Kidney tubule cell (primary cell): ENCODE data around the gene AFDN.

Source experiments
- DNase-seq: peaks from one replicate; pipeline ENCODE4 v3.0.0-alpha.2; 2018; ENCODE audit warnings: low spot score

AFDN gene

GRCh38 chr6:167877994-167878779, 51.5 kb downstream of the AFDN start:
- no peak for DNase-seq

GRCh38 chr6:167879612-167880011, 52.9 kb downstream of the AFDN start:
- DNase-seq: no peak

- DNase-seq: no peak
These were observed 54.6 kb downstream of the AFDN start for GRCh38 chr6:167881327-167881726.

GRCh38 chr6:167882244-167882643, 55.5 kb downstream of the AFDN start:
- no peak for DNase-seq

- no peak for DNase-seq
These were observed 61.4 kb downstream of the AFDN start for GRCh38 chr6:167888098-167888497.

GRCh38 chr6:167892835-167893815, 66.4 kb downstream of the AFDN start:
- peak; percentile 81 for DNase-seq

- DNase-seq: no peak
These were observed 68.3 kb downstream of the AFDN start for GRCh38 chr6:167894965-167895364.

- no peak for DNase-seq
These were observed 69.9 kb downstream of the AFDN start for GRCh38 chr6:167896648-167897047.

- peak; percentile 44 for DNase-seq
These were observed 72.1 kb downstream of the AFDN start for GRCh38 chr6:167898673-167899311.

GRCh38 chr6:167904791-167905190, 78.1 kb downstream of the AFDN start:
- DNase-seq: no peak

- peak; percentile 53 for DNase-seq
These were observed 80.2 kb downstream of the AFDN start for GRCh38 chr6:167906899-167907298.

GRCh38 chr6:167907837-167908681, 81.3 kb downstream of the AFDN start:
- peak; percentile 43 for DNase-seq

GRCh38 chr6:167910007-167910406, 83.3 kb downstream of the AFDN start:
- no peak for DNase-seq

GRCh38 chr6:167910652-167911051, 83.9 kb downstream of the AFDN start:
- DNase-seq: no peak

- no peak for DNase-seq
These were observed 85.8 kb downstream of the AFDN start for GRCh38 chr6:167912494-167912893.

GRCh38 chr6:167913699-167914098, 87.0 kb downstream of the AFDN start:
- no peak for DNase-seq

- no peak for DNase-seq
These were observed 88.4 kb downstream of the AFDN start for GRCh38 chr6:167915139-167915538.

- DNase-seq: no peak
These were observed 90.9 kb downstream of the AFDN start for GRCh38 chr6:167917551-167918154.

- DNase-seq: no peak
These were observed 92.0 kb downstream of the AFDN start for GRCh38 chr6:167918548-167919278.

- DNase-seq: no peak
These were observed 92.6 kb downstream of the AFDN start for GRCh38 chr6:167919349-167919748.
